ENCODE data around the gene SCO1.
A peak's percentile ranks its signal among the peaks of the same experiment; 100 is the strongest.

The SCO1 gene

GRCh38 chr17:10623737-10624338 is 73.5 kb downstream of the SCO1 start:
- H3K4me3 ChIP-seq: no peak overlapping the region
- peak overlapping the region in 13 of 21 experiments; percentile 4 to 81 (median 68) for H3K27ac ChIP-seq

GRCh38 chr17:10622617-10623485 is 74.5 kb downstream of the SCO1 start:
- Histone ChIP-seq H3K4me3 (no peak overlapping the region), H3K27ac (peak overlapping the region in 17 of 21 experiments; percentile 22 to 81 (median 69))
